GM23338 (cell line): ENCODE measurements around the gene KIAA0753. TPM values are rescaled to one million over a fixed set of nuclear protein-coding genes. Genes with fewer than 3 reads are reported as not detected.

Source experiments
- ATAC-seq: fragments of 200-7000 bp; cut with Tn5 transposase; 3 replicates; pipeline ENCODE4 v1.9.1; 2020
- DNase-seq: peaks from one replicate; pipeline ENCODE4 v3.0.0-alpha.2; 2015; ENCODE audit warnings: low spot score
- H2AFZ ChIP-seq: fragments of 200-600 bp; sonication (generic); 2 replicates; pipeline ENCODE4 v1.8.0; 2016; ENCODE audit warnings: antibody characterized with exemption, mild to moderate bottlenecking, moderate library complexity
- H3F3A ChIP-seq: fragments of 200-600 bp; sonication (generic); replicated peaks from 2 replicates; pipeline ENCODE4 v1.8.0; 2017; ENCODE audit warnings: antibody characterized with exemption, mixed run types, low read depth
- H3K27ac ChIP-seq: fragments of 200-600 bp; sonication (generic); 2 replicates; pipeline ENCODE4 v1.6.1; 2016; ENCODE audit warnings: low read depth
- H3K27me3 ChIP-seq: fragments of 200-600 bp; sonication (generic); 2 replicates; pipeline ENCODE4 v1.8.0; 2016; ENCODE audit warnings: mild to moderate bottlenecking, mixed run types, moderate library complexity; ENCODE audit not compliant: insufficient read depth
- H3K36me3 ChIP-seq: fragments of 200-600 bp; sonication (generic); 2 replicates; pipeline ENCODE4 v1.8.0; 2016; ENCODE audit warnings: mild to moderate bottlenecking; ENCODE audit not compliant: insufficient read depth
- H3K4me1 ChIP-seq: fragments of 200-600 bp; sonication (generic); 2 replicates; pipeline ENCODE4 v1.8.0; 2016; ENCODE audit warnings: mild to moderate bottlenecking, moderate library complexity; ENCODE audit not compliant: insufficient read depth
- H3K4me2 ChIP-seq: fragments of 200-600 bp; sonication (generic); 2 replicates; pipeline ENCODE4 v1.7.1; 2017; ENCODE audit warnings: mixed run types
- H3K4me3 ChIP-seq: fragments of 200-600 bp; sonication (generic); 2 replicates; pipeline ENCODE4 v1.6.1; 2016; ENCODE audit warnings: mixed run types
- H3K79me2 ChIP-seq: fragments of 200-600 bp; sonication (generic); replicated peaks from 2 replicates; pipeline ENCODE4 v1.8.0; 2017; ENCODE audit warnings: mild to moderate bottlenecking; ENCODE audit not compliant: insufficient read depth
- H3K9me2 ChIP-seq: fragments of 200-600 bp; sonication (generic); 2 replicates; pipeline ENCODE4 v1.8.0; 2017; ENCODE audit not compliant: insufficient read depth
- H4K20me1 ChIP-seq: fragments of 200-600 bp; sonication (generic); replicated peaks from 2 replicates; pipeline ENCODE4 v1.8.0; 2017; ENCODE audit warnings: mild to moderate bottlenecking; ENCODE audit not compliant: insufficient read depth
- H3K27ac Mint-ChIP-seq: 2 replicates; pipeline ENCODE4 v1.8.0; 2020; ENCODE audit warnings: inconsistent platforms, mild to moderate bottlenecking, moderate library complexity, mixed read lengths
- H3K27me3 Mint-ChIP-seq: 3 replicates; pipeline ENCODE4 v1.8.0; 2022; ENCODE audit warnings: low read depth, mild to moderate bottlenecking, moderate library complexity, mixed read lengths, inconsistent platforms; ENCODE audit not compliant: insufficient read depth, poor library complexity
- H3K36me3 Mint-ChIP-seq: 3 replicates; pipeline ENCODE4 v1.8.0; 2021; ENCODE audit warnings: low read depth, mild to moderate bottlenecking, inconsistent platforms, moderate library complexity, mixed read lengths
- H3K4me1 Mint-ChIP-seq: 3 replicates; pipeline ENCODE4 v1.8.0; 2020; ENCODE audit warnings: mild to moderate bottlenecking, inconsistent platforms, mixed read lengths
- H3K4me3 Mint-ChIP-seq: 3 replicates; pipeline ENCODE4 v1.8.0; 2021; ENCODE audit warnings: moderate library complexity, mild to moderate bottlenecking, inconsistent platforms, mixed read lengths
- H3K9me3 Mint-ChIP-seq: 3 replicates; pipeline ENCODE4 v1.8.0; 2020; ENCODE audit warnings: moderate library complexity, mild to moderate bottlenecking, inconsistent platforms, mixed read lengths
- CREB1 ChIP-seq: fragments of 250-450 bp; sonication (Bioruptor Pico); IDR thresholded peaks from 2 replicates; pipeline ENCODE4 v1.5.0; 2020; ENCODE audit warnings: low read depth, mild to moderate bottlenecking, moderate library complexity
- CTCF ChIP-seq, 2 experiments: fragments of 200-600 bp in 1 of 2; sonication (generic) in 1 of 2; conservative IDR thresholded peaks; 2 replicates each; pipeline versions ENCODE4 v1.5.1 to v1.6.1; 2016 to 2017; ENCODE audit warnings: antibody characterized with exemption in 2 of 2, low read depth in 2 of 2, mild to moderate bottlenecking in 2 of 2, moderate library complexity in 1 of 2
- EZH2 ChIP-seq: fragments of 200-600 bp; sonication (generic); IDR thresholded peaks from one replicate; pipeline ENCODE4 v1.8.0; 2017; ENCODE audit warnings: antibody characterized with exemption, mild to moderate bottlenecking, low read depth; ENCODE audit not compliant: unreplicated experiment
- EZH2phosphoT487 ChIP-seq: fragments of 200-600 bp; sonication (generic); IDR thresholded peaks from one replicate; pipeline ENCODE4 v1.8.1; 2018; ENCODE audit warnings: antibody characterized with exemption; ENCODE audit not compliant: unreplicated experiment
- JUNB ChIP-seq: IDR thresholded peaks from one replicate; pipeline ENCODE4 v1.6.1; 2016; ENCODE audit warnings: antibody characterized with exemption; ENCODE audit not compliant: unreplicated experiment
- NANOG ChIP-seq: IDR thresholded peaks from 2 replicates; pipeline ENCODE4 v1.6.1; 2016; ENCODE audit warnings: antibody characterized with exemption, borderline replicate concordance
- POLR2AphosphoS5 ChIP-seq: IDR thresholded peaks from 2 replicates; pipeline ENCODE4 v1.6.1; 2016; ENCODE audit warnings: antibody characterized with exemption, low read depth
- REST ChIP-seq: IDR thresholded peaks from one replicate; pipeline ENCODE4 v1.6.1; 2018; ENCODE audit warnings: antibody characterized with exemption; ENCODE audit not compliant: unreplicated experiment
- STAT1 ChIP-seq: IDR thresholded peaks from one replicate; pipeline ENCODE4 v1.6.1; 2016; ENCODE audit warnings: antibody characterized with exemption; ENCODE audit not compliant: unreplicated experiment
- ZNF114 ChIP-seq: fragments of 250-450 bp; sonication (Bioruptor Pico); IDR thresholded peaks from 2 replicates; pipeline ENCODE4 v1.5.0; 2020; ENCODE audit warnings: mild to moderate bottlenecking, moderate library complexity
- ZNF331 ChIP-seq: fragments of 250-450 bp; sonication (Bioruptor Pico); IDR thresholded peaks from 2 replicates; pipeline ENCODE4 v1.5.0; 2020; ENCODE audit warnings: low read depth, mild to moderate bottlenecking, moderate library complexity
- ZNF462 ChIP-seq: fragments of 250-450 bp; sonication (Bioruptor Pico); IDR thresholded peaks from 2 replicates; pipeline ENCODE4 v1.5.0; 2020; ENCODE audit warnings: mild to moderate bottlenecking, moderate library complexity
- polyA plus RNA-seq: library from polyadenylated mRNA; unstranded; fragments of >200 nt; fragmentation: Nextera tagmentation; extraction: Ambion mirVana; gene quantifications from 2 replicates; pipeline ENCODE4 v1.2.1, GENCODE V29; 2016
- total RNA-seq: library from RNA; depleted of rRNA; stranded (reverse); fragments of >200 nt; shearing (Covaris generic); gene quantifications from 2 replicates; pipeline ENCODE4 v1.2.3, GENCODE V29; 2014
- TF ChIP-seq, protein P1 (sequence below): IDR thresholded peaks from 2 replicates; pipeline ENCODE4 v1.6.1; 2016; ENCODE audit warnings: antibody characterized with exemption

The KIAA0753 gene
- total and polyA plus RNA-seq, 2 experiments from 2014 or later, result 6.0 to 27.8 TPM

GRCh38 chr17:6559753-6560215 lies 80.7 kb downstream of the KIAA0753 start:
- H3K27ac Mint-ChIP-seq, result no peak overlapping the region
- Histone ChIP-seq H3K4me1 (peaks cover 4% of the 10 kb centered on the region; the same call in 1 of the 2 replicates), H3K36me3 (no peaks in the 10 kb centered on the region), H3K27ac (no peak overlapping the region), H4K20me1 (no peaks in the 10 kb centered on the region), H2AFZ (no peak overlapping the region), H3K9me2 (no peaks in the 10 kb centered on the region), H3F3A (0 out of 2 replicates have a peak, but pooled peaks cover 1% of the 10 kb centered on the region), H3K79me2 (no peaks in the 10 kb centered on the region), H3K4me3 (no peak overlapping the region), H3K4me2 (no peak overlapping the region), H3K27me3 (peaks cover 33% of the 10 kb centered on the region)
- no peaks in the 10 kb centered on the region for H3K9me3 Mint-ChIP-seq
- H3K27me3 Mint-ChIP-seq, result peaks cover 41% of the 10 kb centered on the region
- peaks cover 6% of the 10 kb centered on the region for H3K4me1 Mint-ChIP-seq
- ATAC-seq (no peak), DNase-seq (no peak)
- TF ChIP-seq EZH2 (no peak), NANOG (no peak), POLR2AphosphoS5 (no peak), CTCF (conservative IDR thresholded peaks at IDR 0.05; ENCODE audit: low read depth in 2 of 2) (no peak), ZNF114 (CRISPR knock-in tag) (no peak), CREB1 (CRISPR knock-in tag) (no peak), JUNB (no peak), STAT1 (no peak), ZNF462 (CRISPR knock-in tag) (no peak), REST (no peak), EZH2phosphoT487 (no peak), ZNF331 (no peak)
- TF ChIP-seq, protein P1, sequence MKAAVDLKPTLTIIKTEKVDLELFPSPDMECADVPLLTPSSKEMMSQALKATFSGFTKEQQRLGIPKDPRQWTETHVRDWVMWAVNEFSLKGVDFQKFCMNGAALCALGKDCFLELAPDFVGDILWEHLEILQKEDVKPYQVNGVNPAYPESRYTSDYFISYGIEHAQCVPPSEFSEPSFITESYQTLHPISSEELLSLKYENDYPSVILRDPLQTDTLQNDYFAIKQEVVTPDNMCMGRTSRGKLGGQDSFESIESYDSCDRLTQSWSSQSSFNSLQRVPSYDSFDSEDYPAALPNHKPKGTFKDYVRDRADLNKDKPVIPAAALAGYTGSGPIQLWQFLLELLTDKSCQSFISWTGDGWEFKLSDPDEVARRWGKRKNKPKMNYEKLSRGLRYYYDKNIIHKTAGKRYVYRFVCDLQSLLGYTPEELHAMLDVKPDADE, result no peak
- H3K4me3 Mint-ChIP-seq, result no peak overlapping the region
- no peaks in the 10 kb centered on the region for H3K36me3 Mint-ChIP-seq
